Fibroblast of skin of left quadriceps (primary cell): Measurements from ENCODE around the gene TSSK3.
A peak's percentile ranks its signal among the peaks of the same experiment; 100 is the strongest.
"Not testable (repeated sequence)": the region's sequence is repeated elsewhere in the genome, so short reads cannot be mapped to it uniquely, and the experiment has no call there.

Source experiments
- DNase-seq, 2 experiments: peaks; one replicate each; pipeline ENCODE4 v3.0.0-alpha.2; 2013; ENCODE audit warnings: low read depth in 2 of 2

Gene TSSK3

DNA sequence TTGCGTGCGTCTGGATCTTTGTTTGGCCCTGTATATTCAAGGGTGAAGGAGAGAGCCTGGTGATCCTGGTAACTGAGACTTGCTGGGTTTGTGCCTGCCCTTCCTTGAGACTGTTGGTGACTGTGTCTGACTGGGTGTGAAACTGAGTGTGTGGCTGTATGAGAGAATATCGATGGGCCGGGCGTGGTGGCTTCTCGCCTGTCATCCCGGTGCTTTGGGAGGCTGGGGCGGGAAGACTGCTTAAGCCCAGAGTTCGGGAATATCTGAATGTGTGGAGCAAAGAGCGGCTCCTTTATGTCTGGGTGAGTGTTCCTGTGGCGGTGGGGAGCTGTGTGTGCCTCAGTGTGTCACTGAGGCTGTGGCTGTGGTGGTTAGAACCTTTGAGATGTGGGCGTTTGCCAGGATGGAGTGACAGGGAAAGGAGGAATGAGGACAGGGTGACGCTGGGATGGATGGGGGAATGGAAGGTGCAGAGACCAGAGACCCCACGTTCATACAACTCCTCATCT, 23.6 kb upstream of the TSSK3 start:
- no peak for DNase-seq

DNA sequence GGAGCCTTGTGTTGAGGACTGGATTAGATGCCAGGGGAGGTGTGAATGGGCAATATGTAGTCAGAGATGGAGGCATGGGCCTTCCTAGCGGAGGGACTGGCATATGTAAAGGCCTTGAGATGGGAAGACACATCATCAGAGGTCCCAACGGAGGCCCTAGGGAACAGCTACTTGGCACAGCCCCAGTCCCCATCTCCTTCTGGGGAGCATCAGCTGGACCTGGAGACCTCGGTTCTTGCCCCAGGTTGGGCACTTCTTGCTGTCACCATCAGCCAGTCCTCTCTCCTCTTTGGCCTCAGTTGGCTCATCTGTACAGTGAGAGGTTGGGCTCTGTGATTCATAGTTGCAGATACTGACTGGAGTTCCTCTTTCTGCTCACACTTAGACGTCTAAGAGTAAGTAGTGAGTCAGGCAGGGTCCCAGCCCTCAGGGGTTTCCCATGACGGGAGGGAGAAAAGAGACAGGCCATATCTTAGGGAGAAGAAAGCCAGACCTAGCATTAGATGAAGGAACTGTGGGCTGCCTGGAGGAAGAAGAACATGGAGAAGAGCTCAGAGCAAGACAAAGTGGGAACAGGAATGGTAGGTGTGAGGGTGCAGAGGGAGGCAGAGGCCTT, 22.9 kb upstream of the TSSK3 start:
- no peak for DNase-seq

- DNase-seq, result no peak
These were observed 21.1 kb upstream of the TSSK3 start for GRCh38 chr1:32341186-32341757.

DNA sequence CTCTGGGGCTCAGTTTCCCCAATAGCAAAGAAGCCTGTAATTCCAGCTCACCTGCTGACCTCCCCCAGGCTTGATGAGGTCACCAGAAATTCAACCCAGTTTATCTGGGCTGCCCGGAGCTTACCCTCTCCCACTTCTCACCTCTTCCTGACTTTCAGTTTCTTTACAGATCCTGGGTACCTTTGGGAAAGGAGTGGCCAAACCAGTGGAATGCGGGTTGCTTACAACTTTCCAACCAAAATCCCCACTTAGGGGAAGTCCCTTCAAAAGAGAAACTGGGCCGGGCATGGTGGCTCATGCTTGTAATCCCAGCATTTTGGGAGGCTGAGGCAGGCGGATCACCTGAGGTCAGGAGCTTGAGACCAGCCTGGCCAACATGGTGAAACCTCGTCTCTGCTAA, 20.4 kb upstream of the TSSK3 start:
- no peak for DNase-seq

- DNase-seq, result no peak
These were observed 19.6 kb upstream of the TSSK3 start for GRCh38 chr1:32342704-32343103.

- DNase-seq, result no peak
These were observed 17.0 kb upstream of the TSSK3 start for GRCh38 chr1:32345289-32345827.

GRCh38 chr1:32346532-32347157, 15.7 kb upstream of the TSSK3 start:
- DNase-seq, result no peak

GRCh38 chr1:32349211-32349708, 13.1 kb upstream of the TSSK3 start:
- DNase-seq, result no peak

- peak in 1 of 2 experiments; percentile 37 for DNase-seq
These were observed 11.4 kb upstream of the TSSK3 start for GRCh38 chr1:32350785-32351398.

- peak; percentile 87 to 88 for DNase-seq
These were observed 10.7 kb upstream of the TSSK3 start for GRCh38 chr1:32351399-32352238.

- DNase-seq, result no peak
These were observed 10.0 kb upstream of the TSSK3 start for GRCh38 chr1:32352239-32352745.

DNA sequence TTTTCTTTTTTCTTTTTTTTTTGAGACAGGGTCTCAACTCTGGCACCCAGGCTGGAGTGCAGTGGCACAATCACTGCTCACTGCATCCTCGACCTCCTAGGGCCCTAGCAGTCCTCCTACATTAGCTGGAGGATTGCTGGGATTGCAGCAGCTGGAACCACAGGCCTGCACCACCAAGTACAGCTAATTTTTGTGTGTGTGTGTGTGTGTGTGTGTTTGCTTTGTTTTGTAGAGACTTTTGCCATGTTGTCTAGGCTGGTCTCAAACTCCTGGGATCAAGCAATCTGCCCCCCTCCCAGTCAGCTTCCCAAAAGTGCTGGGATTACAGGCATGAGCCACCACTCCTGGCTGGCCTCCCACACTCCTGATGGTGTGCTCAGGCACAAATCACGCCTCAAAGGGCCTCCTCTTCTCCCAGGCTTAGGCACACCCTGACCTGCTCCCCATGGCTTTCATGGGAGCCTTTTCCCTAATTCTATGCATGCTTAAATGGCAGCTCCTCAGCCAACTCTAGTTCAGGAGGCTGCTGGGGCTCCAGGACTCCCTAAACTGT, 9.4 kb upstream of the TSSK3 start:
- DNase-seq, result no peak

- DNase-seq, result no peak
These were observed 8.9 kb upstream of the TSSK3 start for GRCh38 chr1:32353431-32353830.

GRCh38 chr1:32353886-32354570, 8.3 kb upstream of the TSSK3 start:
- DNase-seq, result no peak

- DNase-seq, result not testable (repeated sequence)
These were observed 6.6 kb upstream of the TSSK3 start for GRCh38 chr1:32355778-32356177.

DNA sequence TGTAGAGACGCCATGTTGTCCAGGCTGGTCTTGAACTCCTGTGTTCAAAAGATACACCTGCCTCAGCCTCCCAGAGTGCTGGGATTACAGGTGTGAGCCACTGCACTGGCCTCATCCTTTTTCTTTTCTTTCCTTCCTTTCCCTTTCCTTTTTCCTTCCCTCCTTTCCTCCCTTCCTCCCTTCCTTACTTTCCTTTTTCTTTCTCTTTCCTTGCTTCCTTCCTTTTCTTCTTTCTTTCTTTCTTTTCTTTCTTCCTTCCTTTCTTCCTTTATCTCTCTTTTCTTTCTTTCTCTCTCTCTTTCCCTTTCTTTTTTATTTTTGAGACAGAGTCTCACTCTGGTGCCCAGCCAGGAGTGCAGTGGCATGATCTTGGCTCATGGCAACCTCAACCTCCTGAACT, 5.9 kb upstream of the TSSK3 start:
- DNase-seq, result no peak

- DNase-seq, result no peak
These were observed 4.7 kb upstream of the TSSK3 start for GRCh38 chr1:32357614-32358013.

DNA sequence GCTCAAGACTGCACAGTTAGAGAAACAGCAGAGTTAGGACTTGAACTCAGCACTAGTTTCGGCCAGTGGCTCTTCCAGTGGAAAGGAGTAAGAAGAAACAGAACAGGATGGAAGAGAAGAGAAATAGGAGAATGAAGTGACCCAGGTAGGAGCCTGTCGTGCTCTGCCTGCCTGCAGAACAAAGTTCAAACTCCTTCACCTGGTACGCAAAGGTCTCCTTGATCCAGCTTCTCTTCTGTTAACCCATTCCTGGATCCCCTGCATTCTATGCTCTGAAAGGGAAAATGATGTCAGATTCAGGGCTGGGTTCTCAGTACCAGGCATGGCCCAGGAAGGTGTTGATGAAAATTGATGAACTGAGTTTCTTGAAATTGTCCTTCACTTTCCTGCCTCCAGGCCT, 3.9 kb upstream of the TSSK3 start:
- no peak for DNase-seq

DNA sequence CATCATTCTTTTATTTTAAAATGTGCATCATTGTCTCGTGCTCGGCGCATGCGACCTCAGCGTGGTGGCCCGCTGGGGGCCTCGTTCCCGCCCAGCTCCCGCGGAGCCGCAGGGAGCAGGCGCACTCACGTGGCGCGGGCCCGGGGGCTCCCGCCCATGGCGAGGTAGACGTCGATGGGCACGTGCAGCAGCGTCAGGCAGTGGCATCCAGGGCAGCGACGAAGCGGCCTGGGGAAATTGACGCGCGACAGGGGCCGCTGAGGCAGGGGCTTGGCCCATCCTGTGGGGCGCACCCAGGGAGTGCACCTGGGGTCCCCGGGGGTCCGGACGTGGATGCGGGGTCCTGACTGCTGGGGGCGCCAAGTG, 1.0 kb upstream of the TSSK3 start:
- no peak for DNase-seq

- no peak for DNase-seq
These were observed 465 bp upstream of the TSSK3 start for GRCh38 chr1:32361674-32362473.
